Smooth muscle cell (in vitro differentiated cells): ENCODE measurements around the gene ZNF524. TPM values are rescaled to one million over a fixed set of nuclear protein-coding genes. Genes with fewer than 3 reads are reported as not detected.

Source experiments
- DNase-seq: peaks from one replicate; lab custom pipeline; 2025; ENCODE audit not compliant: unreplicated experiment; lab: John Stamatoyannopoulos, UW
- H2AFZ ChIP-seq: fragments of 200-600 bp; sonication (generic); 2 replicates; pipeline ENCODE4 v1.6.0; 2016; ENCODE audit warnings: antibody characterized with exemption, low read depth, mild to moderate bottlenecking
- H3F3A ChIP-seq: fragments of 200-600 bp; sonication (generic); 2 replicates; pipeline ENCODE4 v1.6.0; 2017; ENCODE audit warnings: antibody characterized with exemption, low read depth
- H3K27ac ChIP-seq: fragments of 200-600 bp; sonication (generic); 2 replicates; pipeline ENCODE4 v1.5.1; 2016; ENCODE audit warnings: low read depth, mild to moderate bottlenecking
- H3K27me3 ChIP-seq: fragments of 200-600 bp; sonication (generic); 2 replicates; pipeline ENCODE4 v1.6.1; 2016; ENCODE audit warnings: low read depth, mild to moderate bottlenecking
- H3K36me3 ChIP-seq: fragments of 200-600 bp; sonication (generic); 2 replicates; pipeline ENCODE4 v1.5.1; 2016; ENCODE audit warnings: low read depth
- H3K4me1 ChIP-seq: fragments of 200-600 bp; sonication (generic); 2 replicates; pipeline ENCODE4 v1.5.1; 2016; ENCODE audit warnings: low read depth
- H3K4me2 ChIP-seq: fragments of 200-600 bp; sonication (generic); 2 replicates; pipeline ENCODE4 v1.6.0; 2016; ENCODE audit warnings: mild to moderate bottlenecking
- H3K4me3 ChIP-seq: fragments of 200-600 bp; sonication (generic); 2 replicates; pipeline ENCODE4 v1.5.1; 2016; ENCODE audit warnings: mild to moderate bottlenecking
- H3K79me2 ChIP-seq: fragments of 200-600 bp; sonication (generic); 2 replicates; pipeline ENCODE4 v1.6.0; 2016; ENCODE audit warnings: low read depth, mild to moderate bottlenecking
- H3K9ac ChIP-seq: fragments of 200-600 bp; sonication (generic); 2 replicates; pipeline ENCODE4 v1.6.0; 2016; ENCODE audit warnings: low read depth
- H3K9me3 ChIP-seq: fragments of 200-600 bp; sonication (generic); replicated peaks from 2 replicates; pipeline ENCODE4 v1.5.1; 2016; ENCODE audit warnings: low read depth
- H4K20me1 ChIP-seq: fragments of 200-600 bp; sonication (generic); 2 replicates; pipeline ENCODE4 v1.6.0; 2016; ENCODE audit warnings: low read depth
- CTCF ChIP-seq: fragments of 200-600 bp; sonication (generic); IDR thresholded peaks from 2 replicates; pipeline ENCODE4 v1.5.1; 2017; ENCODE audit warnings: borderline replicate concordance, mild to moderate bottlenecking, antibody characterized with exemption; ENCODE audit not compliant: insufficient read depth, poor library complexity, severe bottlenecking
- WGBS: methylation state at CpG from one replicate; pipeline ENCODE4 v1.1.7; 2016; ENCODE audit warnings: low lambda C conversion rate; 5-methylcytosine and 5-hydroxymethylcytosine counted together
- polyA plus RNA-seq: library from polyadenylated mRNA; unstranded; fragments of >200 nt; fragmentation: Nextera tagmentation; extraction: Ambion mirVana; gene quantifications from 2 replicates; pipeline ENCODE4 v1.2.1, GENCODE V29; 2016
- total RNA-seq: library from RNA; depleted of rRNA; stranded (reverse); fragments of >200 nt; gene quantifications from 2 replicates; pipeline ENCODE4 v1.2.3, GENCODE V29; 2014

ZNF524 gene
- total and polyA plus RNA-seq, 2 experiments from 2014 or later: 13.3 to 16.3 TPM

- Histone ChIP-seq H3K9ac (no peak overlapping the region), H4K20me1 (peaks cover 8% of the 10 kb centered on the region), H3K27me3 (no peaks in the 10 kb centered on the region), H3K9me3 (no peaks in the 10 kb centered on the region), H3K27ac (no peak overlapping the region), H3F3A (peaks cover 9% of the 10 kb centered on the region), H3K79me2 (peaks cover 26% of the 10 kb centered on the region), H3K4me3 (no peak overlapping the region), H3K36me3 (no peaks in the 10 kb centered on the region), H3K4me2 (no peak overlapping the region), H3K4me1 (peaks cover 10% of the 10 kb centered on the region), H2AFZ (no peak overlapping the region)
- DNase-seq: no peak
- no peak for TF ChIP-seq CTCF
- WGBS: 85% methylated on average over 18 of the region's 18 CpGs
Measured at GRCh38 chr19:55651236-55651635, 51.1 kb downstream of the ZNF524 start.

DNA sequence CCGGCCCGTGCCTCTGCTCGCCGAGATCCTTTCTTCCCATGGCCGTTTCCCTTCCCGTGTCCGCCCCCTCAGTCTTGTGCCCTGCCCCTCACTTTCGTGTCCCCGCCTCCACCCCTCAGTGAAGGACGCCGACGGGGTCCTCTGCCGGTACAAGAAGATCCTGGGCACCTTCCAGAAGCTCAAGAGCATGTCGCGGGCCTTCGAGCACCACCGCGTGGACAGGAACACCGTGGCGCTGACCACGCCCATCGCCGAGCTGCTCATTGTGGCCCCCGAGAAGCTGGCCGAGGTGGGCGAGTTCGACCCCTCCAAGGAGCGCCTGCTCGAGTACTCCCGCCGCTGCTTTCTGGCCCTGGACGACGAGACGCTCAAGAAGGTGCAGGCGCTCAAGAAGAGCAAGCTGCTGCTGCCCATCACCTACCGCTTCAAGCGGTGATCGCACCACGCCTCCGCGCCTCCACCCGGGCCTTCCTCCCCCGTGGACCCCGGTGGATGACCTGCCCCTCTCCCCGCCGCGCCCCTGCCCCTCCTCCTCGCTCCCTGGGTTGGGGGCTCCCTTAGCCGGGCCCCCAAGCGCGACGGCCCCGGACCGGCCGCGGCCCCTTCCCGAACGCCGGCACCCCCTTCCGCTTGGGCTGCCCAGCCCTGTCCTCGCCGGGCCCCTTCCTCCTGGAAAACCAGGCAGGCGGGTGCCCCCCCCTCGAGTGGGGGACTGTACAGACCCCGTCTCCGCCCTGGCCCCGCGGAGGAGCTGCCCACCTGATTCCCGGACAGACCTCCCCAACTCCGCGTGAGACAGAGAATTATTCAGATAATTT lies 52.4 kb downstream of the ZNF524 start:
- H3K79me2 ChIP-seq: peaks cover 26% of the 10 kb centered on the region
- no peak overlapping the region for H2AFZ ChIP-seq
- no peak overlapping the region for H3K9ac ChIP-seq
- WGBS: 31% methylated on average over 39 of the region's 71 CpGs
- peak overlapping the region; percentile 81 for H3K4me2 ChIP-seq
- H3K36me3 ChIP-seq: no peaks in the 10 kb centered on the region
- H3K4me1 ChIP-seq: peaks cover 15% of the 10 kb centered on the region
- H3K4me3 ChIP-seq: peak overlapping the region; percentile 86
- no peak for DNase-seq
- H3K27ac ChIP-seq: no peak overlapping the region
- H4K20me1 ChIP-seq: peaks cover 21% of the 10 kb centered on the region
- no peaks in the 10 kb centered on the region for H3K27me3 ChIP-seq
- H3F3A ChIP-seq: peaks cover under 1% of the 10 kb centered on the region
- no peak for TF ChIP-seq CTCF
- H3K9me3 ChIP-seq: no peaks in the 10 kb centered on the region

Other genes with a start within 250 kb of the ZNF524 start
- gene COX6B2, start 245.6 kb upstream of the ZNF524 start, total RNA-seq: 0.18 and 0.31 TPM in 2 replicates
- gene COX6B2, start 245.6 kb upstream of the ZNF524 start, polyA plus RNA-seq: 1.7 and 1.9 TPM in 2 replicates
- 0.58 TPM in 1 of 2 replicates, not detected in the other for gene GARIN5B, start 237.0 kb upstream of the ZNF524 start, total RNA-seq
- gene GARIN5B, start 237.0 kb upstream of the ZNF524 start, polyA plus RNA-seq: 0.07 and 0.35 TPM in 2 replicates
- gene IL11, start 229.8 kb upstream of the ZNF524 start, total RNA-seq: 36.5 and 40.1 TPM in 2 replicates
- 66.4 and 68.1 TPM in 2 replicates for gene IL11, start 229.8 kb upstream of the ZNF524 start, polyA plus RNA-seq
- gene TMEM190, start 223.5 kb upstream of the ZNF524 start, total RNA-seq: not detected in 2 replicates
- 8.2 and 11.1 TPM in 2 replicates for gene TMEM190, start 223.5 kb upstream of the ZNF524 start, polyA plus RNA-seq
- 0.58 and 2.6 TPM in 2 replicates for gene TMEM238, start 216.0 kb upstream of the ZNF524 start, total RNA-seq
- gene TMEM238, start 216.0 kb upstream of the ZNF524 start, polyA plus RNA-seq: 3.3 and 9.3 TPM in 2 replicates
- gene RPL28, start 214.4 kb upstream of the ZNF524 start, total RNA-seq: 824 and 1,108 TPM in 2 replicates
- 515 and 595 TPM in 2 replicates for gene RPL28, start 214.4 kb upstream of the ZNF524 start, polyA plus RNA-seq
- gene UBE2S, start 192.5 kb upstream of the ZNF524 start, total RNA-seq: 34.8 and 39.9 TPM in 2 replicates
- 162 and 171 TPM in 2 replicates for gene UBE2S, start 192.5 kb upstream of the ZNF524 start, polyA plus RNA-seq
- not detected in 2 replicates for gene SHISA7, start 157.0 kb upstream of the ZNF524 start, total RNA-seq
- gene SHISA7, start 157.0 kb upstream of the ZNF524 start, polyA plus RNA-seq: not detected in 2 replicates
- 47.3 and 56.5 TPM in 2 replicates for gene ISOC2, start 138.6 kb upstream of the ZNF524 start, total RNA-seq
- 37.3 and 61.4 TPM in 2 replicates for gene ISOC2, start 138.6 kb upstream of the ZNF524 start, polyA plus RNA-seq
- not detected in 2 replicates for gene C19orf85, start 135.5 kb upstream of the ZNF524 start, total RNA-seq
- gene C19orf85, start 135.5 kb upstream of the ZNF524 start, polyA plus RNA-seq: not detected in 2 replicates
- 2.4 and 2.6 TPM in 2 replicates for gene ZNF628, start 123.7 kb upstream of the ZNF524 start, total RNA-seq
- gene ZNF628, start 123.7 kb upstream of the ZNF524 start, polyA plus RNA-seq: 1.3 and 2.0 TPM in 2 replicates
- 14.3 and 17.3 TPM in 2 replicates for gene NAT14, start 115.1 kb upstream of the ZNF524 start, total RNA-seq
- gene NAT14, start 115.1 kb upstream of the ZNF524 start, polyA plus RNA-seq: 67.5 and 72.1 TPM in 2 replicates
- gene SSC5D, start 111.9 kb upstream of the ZNF524 start, total RNA-seq: 3.0 and 3.8 TPM in 2 replicates
- gene SSC5D, start 111.9 kb upstream of the ZNF524 start, polyA plus RNA-seq: 11.2 and 13.6 TPM in 2 replicates
- gene SBK2, start 63.2 kb upstream of the ZNF524 start, total RNA-seq: not detected in 2 replicates
- not detected in 2 replicates for gene SBK2, start 63.2 kb upstream of the ZNF524 start, polyA plus RNA-seq
- not detected in 2 replicates for gene SBK3, start 54.7 kb upstream of the ZNF524 start, total RNA-seq
- gene SBK3, start 54.7 kb upstream of the ZNF524 start, polyA plus RNA-seq: 0.37 TPM in 1 of 2 replicates, not detected in the other
- 4.2 TPM in 2 replicates for gene ZNF579, start 19.4 kb upstream of the ZNF524 start, total RNA-seq
- 15.1 and 15.8 TPM in 2 replicates for gene ZNF579, start 19.4 kb upstream of the ZNF524 start, polyA plus RNA-seq
- 4.6 and 10.4 TPM in 2 replicates for gene FIZ1, start 771 bp upstream of the ZNF524 start, total RNA-seq
- 16.8 and 17.7 TPM in 2 replicates for gene FIZ1, start 771 bp upstream of the ZNF524 start, polyA plus RNA-seq
- gene ZNF865, start 5.4 kb downstream of the ZNF524 start, total RNA-seq: 3.0 and 3.8 TPM in 2 replicates
- 1.2 and 2.0 TPM in 2 replicates for gene ZNF865, start 5.4 kb downstream of the ZNF524 start, polyA plus RNA-seq
- 3.1 and 3.8 TPM in 2 replicates for gene ZNF784, start 24.3 kb downstream of the ZNF524 start, total RNA-seq
- gene ZNF784, start 24.3 kb downstream of the ZNF524 start, polyA plus RNA-seq: 7.2 and 7.3 TPM in 2 replicates
- 6.2 and 11.9 TPM in 2 replicates for gene ZNF580, start 40.7 kb downstream of the ZNF524 start, total RNA-seq
- 68.8 and 76.8 TPM in 2 replicates for gene ZNF580, start 40.7 kb downstream of the ZNF524 start, polyA plus RNA-seq
- gene ZNF581, start 43.4 kb downstream of the ZNF524 start, total RNA-seq: 6.8 and 10.0 TPM in 2 replicates
- gene ZNF581, start 43.4 kb downstream of the ZNF524 start, polyA plus RNA-seq: 21.4 and 22.0 TPM in 2 replicates
- gene CCDC106, start 47.9 kb downstream of the ZNF524 start, total RNA-seq: 6.9 and 7.7 TPM in 2 replicates
- 18.3 and 24.8 TPM in 2 replicates for gene CCDC106, start 47.9 kb downstream of the ZNF524 start, polyA plus RNA-seq
- gene U2AF2, start 54.7 kb downstream of the ZNF524 start, total RNA-seq: 70.7 and 75.0 TPM in 2 replicates
- 8.4 and 14.4 TPM in 2 replicates for gene U2AF2, start 54.7 kb downstream of the ZNF524 start, polyA plus RNA-seq
- gene EPN1, start 74.9 kb downstream of the ZNF524 start, total RNA-seq: 25.3 and 34.5 TPM in 2 replicates
- gene EPN1, start 74.9 kb downstream of the ZNF524 start, polyA plus RNA-seq: 119 and 121 TPM in 2 replicates
- gene NLRP9, start 138.1 kb downstream of the ZNF524 start, total RNA-seq: not detected in 2 replicates
- gene NLRP9, start 138.1 kb downstream of the ZNF524 start, polyA plus RNA-seq: 0.07 TPM in 1 of 2 replicates, not detected in the other
- gene RFPL4A, start 158.8 kb downstream of the ZNF524 start, total RNA-seq: not detected in 2 replicates
- not detected in 2 replicates for gene RFPL4A, start 158.8 kb downstream of the ZNF524 start, polyA plus RNA-seq
- gene RFPL4AL1, start 168.8 kb downstream of the ZNF524 start, total RNA-seq: not detected in 2 replicates
- not detected in 2 replicates for gene RFPL4AL1, start 168.8 kb downstream of the ZNF524 start, polyA plus RNA-seq
- gene NLRP11, start 231.7 kb downstream of the ZNF524 start, total RNA-seq: not detected in 2 replicates
- gene NLRP11, start 231.7 kb downstream of the ZNF524 start, polyA plus RNA-seq: not detected in 2 replicates
- not detected in 2 replicates for gene NLRP4, start 236.3 kb downstream of the ZNF524 start, total RNA-seq
- not detected in 2 replicates for gene NLRP4, start 236.3 kb downstream of the ZNF524 start, polyA plus RNA-seq